HG02938 (cell line): ENCODE results near the gene SGSM2.

Experiments used
- ATAC-seq: cut with Tn5 transposase; IDR thresholded peaks from one replicate; pipeline ENCODE4 v1.9.1; 2021; ENCODE audit warnings: mild to moderate bottlenecking, moderate library complexity; ENCODE audit not compliant: unreplicated experiment

SGSM2 gene

DNA sequence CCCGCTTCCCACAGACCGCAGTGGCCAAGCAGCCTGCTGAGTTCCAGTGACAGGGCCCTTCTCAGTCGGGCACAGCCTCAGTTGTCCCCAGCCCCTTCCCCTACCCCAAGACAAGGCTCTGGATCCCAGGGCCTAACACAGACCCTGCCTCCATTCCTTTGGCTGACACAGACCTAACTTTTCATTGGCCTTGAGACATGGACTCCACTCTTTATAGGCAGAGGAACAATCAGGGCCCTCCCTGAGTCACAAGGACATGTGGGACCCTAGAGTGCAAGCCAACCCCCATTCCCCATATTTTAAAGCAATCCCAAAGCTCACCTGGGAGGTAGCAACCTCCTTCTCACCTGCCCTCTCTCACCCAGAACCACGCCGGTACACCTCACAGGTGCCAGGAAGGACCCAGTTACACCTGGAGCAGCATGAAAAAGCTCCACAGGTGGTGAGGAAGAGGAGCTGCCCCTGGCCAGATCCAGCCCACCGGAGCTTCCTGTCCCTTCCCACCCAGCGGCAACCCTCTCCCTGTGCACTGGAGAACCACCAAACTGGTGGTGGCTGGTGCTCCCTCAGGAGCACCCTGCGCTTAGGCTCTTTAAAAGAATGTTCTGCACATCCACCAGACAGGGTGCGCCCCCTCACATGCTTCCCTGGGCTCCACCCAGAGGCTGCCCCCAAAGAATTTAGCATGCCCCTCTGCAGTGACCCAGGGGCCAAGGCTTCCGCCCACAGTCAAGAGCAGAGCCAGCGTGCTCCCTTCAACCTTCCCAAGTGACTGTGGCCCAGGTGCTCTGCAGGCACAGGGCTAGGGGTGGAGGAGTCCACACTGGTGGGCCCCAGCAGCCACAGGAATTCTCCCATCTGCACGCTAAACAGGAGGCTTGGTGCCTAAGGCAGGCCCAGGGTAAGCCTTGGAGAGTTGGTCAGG is 60.2 kb downstream of the SGSM2 start:
- no peak for ATAC-seq

GRCh38 chr17:2398182-2398581 is 60.9 kb downstream of the SGSM2 start:
- ATAC-seq: no peak

- ATAC-seq: no peak
Measured at GRCh38 chr17:2398655-2399571, 61.6 kb downstream of the SGSM2 start.

- peak; percentile 38 for ATAC-seq
Measured at GRCh38 chr17:2399572-2400473, 62.5 kb downstream of the SGSM2 start.

GRCh38 chr17:2400474-2400866 is 63.2 kb downstream of the SGSM2 start:
- no peak for ATAC-seq

- peak; percentile 23 for ATAC-seq
Measured at GRCh38 chr17:2400877-2401425, 63.6 kb downstream of the SGSM2 start, which contains the start of gene MNT. MNT (minus strand) TSS chr17:2401060; CDS start chr17:2400712, 348 bp downstream.

- ATAC-seq: peak; percentile 39
Measured at GRCh38 chr17:2401426-2402221, 64.3 kb downstream of the SGSM2 start.

- ATAC-seq: no peak
Measured at GRCh38 chr17:2402544-2402943, 65.2 kb downstream of the SGSM2 start.

- no peak for ATAC-seq
Measured at GRCh38 chr17:2403044-2403443, 65.7 kb downstream of the SGSM2 start.

- no peak for ATAC-seq
Measured at GRCh38 chr17:2405247-2405926, 68.1 kb downstream of the SGSM2 start.

GRCh38 chr17:2406271-2406902 is 69.1 kb downstream of the SGSM2 start:
- ATAC-seq: no peak

- ATAC-seq: no peak
Measured at GRCh38 chr17:2406903-2407790, 69.8 kb downstream of the SGSM2 start.

GRCh38 chr17:2410951-2411350 is 73.7 kb downstream of the SGSM2 start:
- ATAC-seq: no peak

- ATAC-seq: no peak
Measured at GRCh38 chr17:2412561-2413021, 75.3 kb downstream of the SGSM2 start.

GRCh38 chr17:2414446-2415064 is 77.3 kb downstream of the SGSM2 start:
- no peak for ATAC-seq

- no peak for ATAC-seq
Measured at GRCh38 chr17:2415081-2415480, 77.8 kb downstream of the SGSM2 start.
